Astrocyte (in vitro differentiated cells and primary cell): ENCODE measurements around the gene KCNC1.

Experiments
- EZH2 ChIP-seq: IDR thresholded peaks from 2 replicates; pipeline ENCODE4 v1.6.1; 2012; ENCODE audit warnings: mild to moderate bottlenecking, low read length, inconsistent platforms; ENCODE audit not compliant: insufficient read depth
- TF ChIP-seq, protein P1 (sequence below): IDR thresholded peaks from 2 replicates; pipeline ENCODE4 v1.5.1; 2011; ENCODE audit warnings: low read depth, mild to moderate bottlenecking, inconsistent platforms, low read length, moderate library complexity; ENCODE audit not compliant: insufficient read depth

DNA sequence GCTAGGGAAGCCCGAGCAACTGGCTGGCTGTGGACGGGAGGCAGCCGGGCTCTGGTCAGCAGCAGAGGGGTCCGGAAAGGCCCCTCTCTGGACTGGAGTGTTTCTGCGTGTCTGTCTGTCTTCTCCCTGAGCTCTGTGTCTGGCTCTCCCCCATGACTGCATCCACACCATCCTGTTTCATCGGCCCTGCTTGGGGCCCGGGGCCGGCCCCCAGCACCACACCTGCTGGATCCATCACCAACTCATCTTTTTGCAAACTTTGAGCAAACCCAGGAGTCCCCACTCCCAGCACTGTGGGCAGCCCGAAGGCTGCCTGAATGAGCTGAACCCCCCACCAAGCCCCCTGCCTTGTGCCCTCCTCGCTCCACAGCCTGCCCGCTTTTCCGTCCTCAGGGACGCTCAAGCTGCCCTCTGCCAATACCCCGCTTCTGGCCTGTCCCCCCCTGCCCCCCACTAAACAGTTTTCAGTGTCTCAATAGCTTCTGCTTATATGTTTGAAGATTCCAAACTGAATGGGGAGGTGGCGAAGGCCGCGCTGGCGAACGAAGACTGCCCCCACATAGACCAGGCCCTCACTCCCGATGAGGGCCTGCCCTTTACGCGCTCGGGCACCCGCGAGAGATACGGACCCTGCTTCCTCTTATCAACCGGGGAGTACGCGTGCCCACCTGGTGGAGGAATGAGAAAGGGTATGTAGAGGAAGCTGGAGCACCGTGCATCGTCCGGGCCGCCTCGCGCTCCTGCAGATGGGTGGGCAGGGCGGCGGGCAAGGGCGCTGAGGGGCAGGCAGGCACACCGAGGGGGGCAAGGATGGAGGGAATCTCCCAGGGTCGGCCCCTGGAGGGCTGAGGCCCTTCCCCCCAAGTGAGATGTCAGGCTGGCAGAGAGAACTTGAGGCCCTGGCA lies 44.6 kb downstream of the KCNC1 start:
- TF ChIP-seq EZH2 = no peak
- TF ChIP-seq, protein P1, sequence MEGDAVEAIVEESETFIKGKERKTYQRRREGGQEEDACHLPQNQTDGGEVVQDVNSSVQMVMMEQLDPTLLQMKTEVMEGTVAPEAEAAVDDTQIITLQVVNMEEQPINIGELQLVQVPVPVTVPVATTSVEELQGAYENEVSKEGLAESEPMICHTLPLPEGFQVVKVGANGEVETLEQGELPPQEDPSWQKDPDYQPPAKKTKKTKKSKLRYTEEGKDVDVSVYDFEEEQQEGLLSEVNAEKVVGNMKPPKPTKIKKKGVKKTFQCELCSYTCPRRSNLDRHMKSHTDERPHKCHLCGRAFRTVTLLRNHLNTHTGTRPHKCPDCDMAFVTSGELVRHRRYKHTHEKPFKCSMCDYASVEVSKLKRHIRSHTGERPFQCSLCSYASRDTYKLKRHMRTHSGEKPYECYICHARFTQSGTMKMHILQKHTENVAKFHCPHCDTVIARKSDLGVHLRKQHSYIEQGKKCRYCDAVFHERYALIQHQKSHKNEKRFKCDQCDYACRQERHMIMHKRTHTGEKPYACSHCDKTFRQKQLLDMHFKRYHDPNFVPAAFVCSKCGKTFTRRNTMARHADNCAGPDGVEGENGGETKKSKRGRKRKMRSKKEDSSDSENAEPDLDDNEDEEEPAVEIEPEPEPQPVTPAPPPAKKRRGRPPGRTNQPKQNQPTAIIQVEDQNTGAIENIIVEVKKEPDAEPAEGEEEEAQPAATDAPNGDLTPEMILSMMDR = no peak
